Parathyroid adenoma (tissue), 2 donors: Measurements from ENCODE around the gene NUMBL.

Source experiments
- H2AFZ ChIP-seq: fragments of 300-600 bp; sonication (generic); one replicate; pipeline ENCODE4 v1.7.0; 2017; ENCODE audit warnings: antibody characterized with exemption, mild to moderate bottlenecking
- H3K27ac ChIP-seq: fragments of 300-600 bp; sonication (generic); one replicate; pipeline ENCODE4 v1.7.0; 2017
- H3K27me3 ChIP-seq: fragments of 300-600 bp; sonication (generic); one replicate; pipeline ENCODE4 v1.7.0; 2017; ENCODE audit warnings: low read length; ENCODE audit not compliant: control insufficient read depth, insufficient read depth
- H3K36me3 ChIP-seq: fragments of 300-600 bp; sonication (generic); one replicate; pipeline ENCODE4 v1.7.0; 2017; ENCODE audit warnings: low read length; ENCODE audit not compliant: control insufficient read depth, insufficient read depth
- H3K4me1 ChIP-seq: fragments of 300-600 bp; sonication (generic); one replicate; pipeline ENCODE4 v1.7.0; 2017; ENCODE audit warnings: control low read depth
- H3K4me2 ChIP-seq: fragments of 300-600 bp; sonication (generic); one replicate; pipeline ENCODE4 v1.7.0; 2017; ENCODE audit warnings: low read length
- H3K4me3 ChIP-seq: fragments of 300-600 bp; sonication (generic); one replicate; pipeline ENCODE4 v1.7.0; 2017; ENCODE audit warnings: low read depth, low read length
- H3K79me2 ChIP-seq: fragments of 300-600 bp; sonication (generic); one replicate; pipeline ENCODE4 v1.7.0; 2017; ENCODE audit warnings: control low read depth
- H3K9ac ChIP-seq: fragments of 300-600 bp; sonication (generic); one replicate; pipeline ENCODE4 v1.7.0; 2017; ENCODE audit warnings: mild to moderate bottlenecking
- H3K9me3 ChIP-seq: fragments of 300-600 bp; sonication (generic); one replicate; pipeline ENCODE4 v1.7.0; 2017; ENCODE audit warnings: low read length; ENCODE audit not compliant: control insufficient read depth
- TF ChIP-seq, protein P1 (sequence below): fragments of 300-600 bp; sonication (generic); IDR thresholded peaks from one replicate; pipeline ENCODE4 v1.7.0; 2017; ENCODE audit warnings: antibody characterized with exemption, mild to moderate bottlenecking
- donor health status: primary hyperparathyroidism.

The NUMBL gene

DNA sequence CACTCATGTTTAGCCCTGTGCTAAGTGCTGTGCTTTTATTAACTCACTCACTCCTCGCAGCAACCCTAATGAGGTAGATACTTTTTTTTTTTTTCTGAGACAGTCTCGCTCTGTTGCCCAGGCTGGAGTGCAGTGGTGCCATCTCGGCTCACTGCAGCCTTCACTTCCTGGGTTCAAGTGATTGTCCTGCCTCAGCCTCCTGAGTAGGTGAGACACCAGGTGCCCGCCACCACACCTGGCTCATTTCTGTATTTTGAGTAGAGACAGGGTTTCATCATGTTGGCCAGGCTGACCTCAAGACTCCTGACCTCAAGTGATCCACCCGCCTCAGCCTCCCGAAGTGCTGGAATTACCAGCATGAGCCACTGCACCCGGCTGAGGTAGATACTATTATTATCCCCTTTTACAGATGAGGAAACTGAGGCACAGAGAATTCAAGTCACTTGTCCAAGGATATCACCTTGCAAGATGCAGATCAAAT is 29.0 kb upstream of the NUMBL start:
- H3K9ac ChIP-seq, result no peak overlapping the region
- no peaks in the 10 kb centered on the region for H3K27me3 ChIP-seq
- peak overlapping the region; percentile 92 for H3K4me3 ChIP-seq
- H3K27ac ChIP-seq, result peak overlapping the region; percentile 87
- peak overlapping the region; percentile 48 for H3K4me2 ChIP-seq
- TF ChIP-seq, protein P1, sequence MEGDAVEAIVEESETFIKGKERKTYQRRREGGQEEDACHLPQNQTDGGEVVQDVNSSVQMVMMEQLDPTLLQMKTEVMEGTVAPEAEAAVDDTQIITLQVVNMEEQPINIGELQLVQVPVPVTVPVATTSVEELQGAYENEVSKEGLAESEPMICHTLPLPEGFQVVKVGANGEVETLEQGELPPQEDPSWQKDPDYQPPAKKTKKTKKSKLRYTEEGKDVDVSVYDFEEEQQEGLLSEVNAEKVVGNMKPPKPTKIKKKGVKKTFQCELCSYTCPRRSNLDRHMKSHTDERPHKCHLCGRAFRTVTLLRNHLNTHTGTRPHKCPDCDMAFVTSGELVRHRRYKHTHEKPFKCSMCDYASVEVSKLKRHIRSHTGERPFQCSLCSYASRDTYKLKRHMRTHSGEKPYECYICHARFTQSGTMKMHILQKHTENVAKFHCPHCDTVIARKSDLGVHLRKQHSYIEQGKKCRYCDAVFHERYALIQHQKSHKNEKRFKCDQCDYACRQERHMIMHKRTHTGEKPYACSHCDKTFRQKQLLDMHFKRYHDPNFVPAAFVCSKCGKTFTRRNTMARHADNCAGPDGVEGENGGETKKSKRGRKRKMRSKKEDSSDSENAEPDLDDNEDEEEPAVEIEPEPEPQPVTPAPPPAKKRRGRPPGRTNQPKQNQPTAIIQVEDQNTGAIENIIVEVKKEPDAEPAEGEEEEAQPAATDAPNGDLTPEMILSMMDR, result no peak
- H3K9me3 ChIP-seq, result no peaks in the 10 kb centered on the region
- H2AFZ ChIP-seq, result no peak overlapping the region
- peaks cover 47% of the 10 kb centered on the region for H3K79me2 ChIP-seq
- H3K4me1 ChIP-seq, result peaks cover 20% of the 10 kb centered on the region
- no peaks in the 10 kb centered on the region for H3K36me3 ChIP-seq

DNA sequence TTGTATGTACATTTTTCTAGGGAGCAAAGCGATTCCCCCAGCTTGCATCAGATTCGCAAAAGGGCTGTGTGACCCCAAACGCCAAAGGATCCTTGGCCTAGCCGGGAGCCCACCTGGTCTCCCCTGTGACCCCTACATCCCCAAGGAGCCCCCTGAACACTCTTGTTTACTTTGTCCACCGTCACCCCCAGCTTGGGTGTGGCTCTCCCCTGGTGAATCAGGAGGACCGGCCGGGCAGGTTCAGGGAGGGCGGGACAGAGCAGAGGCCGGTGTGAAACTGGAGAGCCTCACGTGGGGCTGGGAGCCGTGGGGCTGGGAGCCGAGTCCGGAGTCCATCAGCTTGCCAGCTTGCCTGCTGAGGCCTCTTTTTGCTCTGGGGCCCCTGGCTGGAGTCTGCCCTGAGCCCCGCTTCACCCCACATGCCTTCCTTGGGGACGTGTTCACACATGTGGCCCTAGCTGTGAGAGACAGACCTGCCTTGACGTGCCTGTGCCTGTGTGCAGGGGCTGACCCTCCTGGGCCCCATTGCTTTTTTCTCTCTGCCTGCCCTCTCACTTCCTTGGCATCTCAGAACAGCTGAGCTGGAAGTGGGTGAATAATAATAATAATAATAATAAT is 28.4 kb upstream of the NUMBL start:
- Histone ChIP-seq H3K4me1 (peaks cover 23% of the 10 kb centered on the region), H3K4me2 (peak overlapping the region; percentile 98), H3K79me2 (peaks cover 47% of the 10 kb centered on the region), H3K36me3 (no peaks in the 10 kb centered on the region), H2AFZ (peak overlapping the region; percentile 57), H3K4me3 (peak overlapping the region; percentile 92), H3K9me3 (no peaks in the 10 kb centered on the region), H3K27me3 (no peaks in the 10 kb centered on the region), H3K27ac (peak overlapping the region; percentile 87), H3K9ac (no peak overlapping the region)
- TF ChIP-seq, protein P1, result no peak

DNA sequence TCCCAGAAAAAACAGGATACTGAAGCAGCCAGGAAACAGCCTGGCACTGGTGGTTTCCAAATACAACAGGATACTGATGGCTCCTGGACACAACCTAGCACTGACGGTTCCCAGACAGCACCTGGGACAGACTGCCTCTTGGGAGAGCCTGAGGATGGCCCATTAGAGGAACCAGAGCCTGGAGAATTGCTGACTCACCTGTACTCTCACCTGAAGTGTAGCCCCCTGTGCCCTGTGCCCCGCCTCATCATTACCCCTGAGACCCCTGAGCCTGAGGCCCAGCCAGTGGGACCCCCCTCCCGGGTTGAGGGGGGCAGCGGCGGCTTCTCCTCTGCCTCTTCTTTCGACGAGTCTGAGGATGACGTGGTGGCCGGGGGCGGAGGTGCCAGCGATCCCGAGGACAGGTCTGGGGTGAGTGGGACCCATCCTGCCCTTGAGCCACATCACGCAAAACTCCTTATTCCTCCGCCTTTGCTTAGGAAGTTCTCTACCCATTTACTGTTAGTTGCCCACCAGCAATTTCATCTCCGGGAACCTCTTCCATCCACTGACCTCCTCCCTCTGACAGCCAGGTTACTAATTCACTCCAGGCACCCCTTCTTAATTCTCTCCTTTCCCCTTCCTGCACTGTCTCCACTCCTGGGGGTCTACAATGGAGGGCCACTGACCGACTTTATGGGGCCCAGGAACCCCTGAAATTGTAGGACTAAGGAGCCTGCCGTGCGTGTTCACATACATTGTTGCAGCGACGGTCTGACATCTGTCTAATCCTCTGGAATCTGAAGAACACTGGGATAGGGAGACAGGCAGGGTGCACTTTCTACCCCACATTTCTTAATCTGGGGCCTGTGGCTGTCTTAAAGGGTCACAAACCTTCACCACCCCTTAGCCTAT is 27.7 kb upstream of the NUMBL start:
- H3K4me1 ChIP-seq, result peaks cover 23% of the 10 kb centered on the region
- TF ChIP-seq, protein P1, result no peak

DNA sequence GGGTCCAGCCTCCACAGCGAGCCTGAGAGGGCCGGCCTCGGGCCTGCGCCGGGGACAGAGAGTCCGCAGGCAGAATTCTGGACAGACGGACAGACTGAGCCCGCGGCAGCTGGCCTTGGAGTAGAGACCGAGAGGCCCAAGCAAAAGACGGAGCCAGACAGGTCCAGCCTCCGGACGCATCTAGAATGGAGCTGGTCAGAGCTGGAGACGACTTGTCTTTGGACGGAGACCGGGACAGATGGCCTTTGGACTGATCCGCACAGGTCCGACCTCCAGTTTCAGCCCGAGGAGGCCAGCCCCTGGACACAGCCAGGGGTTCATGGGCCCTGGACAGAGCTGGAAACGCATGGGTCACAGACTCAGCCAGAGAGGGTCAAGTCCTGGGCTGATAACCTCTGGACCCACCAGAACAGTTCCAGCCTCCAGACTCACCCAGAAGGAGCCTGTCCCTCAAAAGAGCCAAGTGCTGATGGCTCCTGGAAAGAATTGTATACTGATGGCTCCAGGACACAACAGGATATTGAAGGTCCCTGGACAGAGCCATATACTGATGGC is 27.0 kb upstream of the NUMBL start:
- Histone ChIP-seq H3K27me3 (no peaks in the 10 kb centered on the region), H3K4me1 (peaks cover 23% of the 10 kb centered on the region)
- TF ChIP-seq, protein P1, result no peak

More for the DNA sequence above, 27.7 kb upstream of the NUMBL start:
- Histone ChIP-seq H3K4me3 (peak overlapping the region; percentile 92), H3K27me3 (no peaks in the 10 kb centered on the region), H3K36me3 (no peaks in the 10 kb centered on the region), H3K4me2 (peak overlapping the region; percentile 98), H3K79me2 (peaks cover 46% of the 10 kb centered on the region), H3K27ac (peak overlapping the region; percentile 87), H3K9me3 (no peaks in the 10 kb centered on the region), H3K9ac (no peak overlapping the region), H2AFZ (peak overlapping the region; percentile 57)

More for the DNA sequence above, 27.0 kb upstream of the NUMBL start:
- H3K4me2 ChIP-seq, result peak overlapping the region; percentile 98
- H2AFZ ChIP-seq, result peak overlapping the region; percentile 90
- no peaks in the 10 kb centered on the region for H3K36me3 ChIP-seq
- peak overlapping the region; percentile 81 for H3K9ac ChIP-seq
- peak overlapping the region; percentile 92 for H3K4me3 ChIP-seq
- H3K27ac ChIP-seq, result peak overlapping the region; percentile 87
- no peaks in the 10 kb centered on the region for H3K9me3 ChIP-seq
- peaks cover 43% of the 10 kb centered on the region for H3K79me2 ChIP-seq
